Vagina (tissue), 2 donors: Measurements from ENCODE around the gene KLF1. TPM values are rescaled to one million over a fixed set of nuclear protein-coding genes. Genes with fewer than 3 reads are reported as not detected.

Source experiments
- DNase-seq, 2 donors: peaks; one replicate each; pipeline ENCODE4 v3.0.0-alpha.2; 2017; ENCODE audit errors: extremely low spot score in 2 of 2
- H3K27ac ChIP-seq: fragments of 200-600 bp; sonication (generic); one replicate; pipeline ENCODE4 v1.5.1; 2019
- H3K27me3 ChIP-seq: fragments of 200-600 bp; sonication (generic); one replicate; pipeline ENCODE4 v1.5.1; 2019
- H3K36me3 ChIP-seq, 2 donors: fragments of 200-600 bp; sonication (generic); one replicate each; pipeline ENCODE4 v1.5.1; 2017 to 2019
- H3K4me1 ChIP-seq: fragments of 200-600 bp; sonication (generic); one replicate; pipeline ENCODE4 v1.5.1; 2019
- H3K4me3 ChIP-seq, 2 donors: fragments of 200-600 bp; sonication (generic); 1 replicate in 1 of 2; 2 replicates in 1 of 2; pipeline ENCODE4 v1.5.1; 2016 to 2019
- H3K9me3 ChIP-seq: fragments of 200-600 bp; sonication (generic); one replicate; pipeline ENCODE4 v1.5.1; 2019
- POLR2A ChIP-seq, 2 donors: fragments of 450-650 bp; IDR thresholded peaks; one replicate each; pipeline ENCODE4 v1.6.1; 2017; ENCODE audit warnings: antibody characterized with exemption in 2 of 2, mild to moderate bottlenecking in 2 of 2, moderate library complexity in 2 of 2
- POLR2AphosphoS5 ChIP-seq, 2 donors: sonication (generic); formaldehyde crosslinking; IDR thresholded peaks; one replicate each; pipeline ENCODE4 v1.9.0; 2017; ENCODE audit warnings: antibody characterized with exemption in 2 of 2, mild to moderate bottlenecking in 2 of 2, low read depth in 1 of 2; ENCODE audit not compliant: insufficient read depth in 1 of 2
- intact Hi-C: fragments of 100-400 bp; cut with DNase I; formaldehyde crosslinking; loops from one replicate; pipeline ENCODE4 v1.15.1; 2023
- total RNA-seq: library from RNA; depleted of rRNA; stranded (reverse); fragments of >200 nt; gene quantifications from one replicate; pipeline ENCODE4 v1.2.3, GENCODE V29; 2016
- TF ChIP-seq, protein P1 (sequence below), 3 experiments: fragments of 450-650 bp in 2 of 3; fragments of 200-600 bp in 1 of 3; sonication (generic) in 1 of 3; IDR thresholded peaks; one replicate each; pipeline ENCODE4 v1.5.1; 2017 to 2019; ENCODE audit warnings: antibody characterized with exemption in 3 of 3, mild to moderate bottlenecking in 2 of 3, moderate library complexity in 2 of 3

Gene KLF1
- total RNA-seq, 1 donor from 2014 or later = not detected

DNA sequence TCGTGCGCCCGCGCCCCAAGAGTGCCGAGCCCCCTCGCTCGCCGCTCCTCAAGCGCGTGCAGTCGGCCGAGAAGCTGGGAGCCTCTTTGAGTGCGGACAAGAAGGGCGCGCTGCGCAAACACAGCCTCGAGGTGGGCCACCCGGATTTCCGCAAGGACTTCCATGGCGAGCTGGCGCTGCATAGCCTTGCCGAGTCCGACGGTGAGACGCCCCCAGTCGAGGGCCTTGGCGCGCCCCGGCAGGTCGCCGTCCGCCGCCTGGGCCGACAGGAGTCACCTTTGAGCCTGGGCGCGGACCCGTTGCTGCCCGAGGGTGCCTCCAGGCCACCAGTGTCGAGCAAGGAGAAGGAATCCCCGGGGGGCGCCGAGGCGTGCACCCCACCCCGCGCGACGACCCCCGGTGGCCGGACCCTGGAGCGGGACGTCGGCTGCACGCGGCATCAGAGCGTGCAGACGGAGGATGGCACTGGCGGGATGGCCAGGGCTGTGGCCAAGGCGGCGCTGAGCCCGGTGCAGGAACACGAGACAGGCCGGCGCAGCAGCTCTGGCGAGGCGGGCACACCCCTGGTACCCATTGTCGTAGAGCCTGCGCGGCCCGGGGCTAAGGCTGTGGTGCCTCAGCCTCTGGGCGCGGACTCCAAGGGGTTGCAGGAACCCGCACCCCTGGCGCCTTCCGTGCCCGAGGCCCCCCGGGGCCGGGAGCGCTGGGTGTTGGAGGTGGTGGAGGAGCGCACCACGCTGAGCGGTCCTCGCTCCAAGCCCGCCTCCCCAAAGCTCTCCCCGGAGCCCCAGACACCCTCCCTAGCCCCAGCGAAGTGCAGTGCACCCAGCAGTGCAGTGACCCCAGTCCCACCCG is 12.9 kb downstream of the KLF1 start:
- H3K4me3 ChIP-seq = peak overlapping the region in 1 of 2 donors; percentile 19
- peaks cover 0 to 29% of the 10 kb centered on the region in 2 donors for H3K36me3 ChIP-seq

DNA sequence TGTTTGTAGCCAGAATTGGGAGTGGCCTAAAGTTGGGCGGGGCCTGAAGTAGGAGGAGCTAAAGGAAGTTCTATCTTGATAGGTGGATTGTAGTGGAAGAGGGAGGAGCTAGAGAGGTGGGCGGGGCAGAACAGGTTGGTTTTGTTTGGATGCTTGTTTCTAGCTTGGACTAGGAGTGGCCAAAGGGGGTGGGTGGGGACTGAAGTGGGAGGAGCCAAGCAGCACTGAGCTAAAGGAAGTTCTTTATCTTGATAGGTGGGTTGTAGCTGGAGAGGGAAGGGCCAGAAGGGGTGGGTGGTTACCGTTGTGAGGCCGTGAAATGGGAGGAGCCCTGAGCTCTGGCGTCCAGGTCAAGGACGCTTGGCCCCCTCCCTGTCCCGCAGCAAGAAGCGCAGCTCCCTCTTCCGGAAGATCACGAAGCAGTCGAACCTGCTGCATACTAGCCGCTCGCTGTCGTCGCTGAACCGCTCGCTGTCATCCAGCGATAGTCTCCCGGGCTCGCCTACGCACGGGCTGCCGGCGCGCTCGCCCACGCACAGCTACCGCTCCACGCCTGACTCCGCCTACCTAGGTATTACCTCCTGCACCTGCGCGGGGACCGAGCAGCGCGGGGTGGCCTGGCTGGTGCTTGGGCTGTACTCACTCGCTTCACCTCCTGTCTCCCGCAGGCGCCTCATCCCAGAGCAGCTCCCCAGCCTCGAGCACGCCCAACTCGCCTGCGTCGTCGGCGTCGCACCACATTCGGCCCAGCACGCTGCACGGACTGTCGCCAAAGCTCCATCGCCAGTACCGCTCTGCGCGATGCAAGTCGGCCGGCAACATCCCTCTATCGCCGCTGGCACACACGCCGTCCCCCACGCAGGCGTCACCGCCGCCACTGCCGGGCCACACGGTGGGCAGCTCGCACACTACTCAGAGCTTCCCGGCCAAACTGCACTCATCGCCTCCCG is 13.8 kb downstream of the KLF1 start:
- Histone ChIP-seq H3K9me3 (no peaks in the 10 kb centered on the region), H3K27ac (no peak overlapping the region), H3K4me1 (no peaks in the 10 kb centered on the region), H3K36me3 (peaks cover 0 to 24% of the 10 kb centered on the region in 2 donors), H3K27me3 (no peaks in the 10 kb centered on the region), H3K4me3 (peak overlapping the region in 1 of 2 donors; percentile 19)
- DNase-seq = no peak
- intact Hi-C loops = no loop called here
- TF ChIP-seq, protein P1, sequence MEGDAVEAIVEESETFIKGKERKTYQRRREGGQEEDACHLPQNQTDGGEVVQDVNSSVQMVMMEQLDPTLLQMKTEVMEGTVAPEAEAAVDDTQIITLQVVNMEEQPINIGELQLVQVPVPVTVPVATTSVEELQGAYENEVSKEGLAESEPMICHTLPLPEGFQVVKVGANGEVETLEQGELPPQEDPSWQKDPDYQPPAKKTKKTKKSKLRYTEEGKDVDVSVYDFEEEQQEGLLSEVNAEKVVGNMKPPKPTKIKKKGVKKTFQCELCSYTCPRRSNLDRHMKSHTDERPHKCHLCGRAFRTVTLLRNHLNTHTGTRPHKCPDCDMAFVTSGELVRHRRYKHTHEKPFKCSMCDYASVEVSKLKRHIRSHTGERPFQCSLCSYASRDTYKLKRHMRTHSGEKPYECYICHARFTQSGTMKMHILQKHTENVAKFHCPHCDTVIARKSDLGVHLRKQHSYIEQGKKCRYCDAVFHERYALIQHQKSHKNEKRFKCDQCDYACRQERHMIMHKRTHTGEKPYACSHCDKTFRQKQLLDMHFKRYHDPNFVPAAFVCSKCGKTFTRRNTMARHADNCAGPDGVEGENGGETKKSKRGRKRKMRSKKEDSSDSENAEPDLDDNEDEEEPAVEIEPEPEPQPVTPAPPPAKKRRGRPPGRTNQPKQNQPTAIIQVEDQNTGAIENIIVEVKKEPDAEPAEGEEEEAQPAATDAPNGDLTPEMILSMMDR (IDR thresholded peaks at IDR 0.05) = no peak
- no peak for TF ChIP-seq POLR2A (IDR thresholded peaks at IDR 0.05)
- no peak for TF ChIP-seq POLR2AphosphoS5 (IDR thresholded peaks at IDR 0.05; ENCODE audit: insufficient read depth in 1 of 2, low read depth in 1 of 2)

More for the DNA sequence above, 12.9 kb downstream of the KLF1 start:
- intact Hi-C loops = no loop called here
- Histone ChIP-seq H3K27me3 (no peaks in the 10 kb centered on the region), H3K4me1 (no peaks in the 10 kb centered on the region), H3K27ac (no peak overlapping the region), H3K9me3 (no peaks in the 10 kb centered on the region)
- TF ChIP-seq, protein P1 (IDR thresholded peaks at IDR 0.05) = no peak
- TF ChIP-seq POLR2A (IDR thresholded peaks at IDR 0.05) = no peak
- no peak for TF ChIP-seq POLR2AphosphoS5 (IDR thresholded peaks at IDR 0.05; ENCODE audit: insufficient read depth in 1 of 2, low read depth in 1 of 2)
- DNase-seq = no peak

DNA sequence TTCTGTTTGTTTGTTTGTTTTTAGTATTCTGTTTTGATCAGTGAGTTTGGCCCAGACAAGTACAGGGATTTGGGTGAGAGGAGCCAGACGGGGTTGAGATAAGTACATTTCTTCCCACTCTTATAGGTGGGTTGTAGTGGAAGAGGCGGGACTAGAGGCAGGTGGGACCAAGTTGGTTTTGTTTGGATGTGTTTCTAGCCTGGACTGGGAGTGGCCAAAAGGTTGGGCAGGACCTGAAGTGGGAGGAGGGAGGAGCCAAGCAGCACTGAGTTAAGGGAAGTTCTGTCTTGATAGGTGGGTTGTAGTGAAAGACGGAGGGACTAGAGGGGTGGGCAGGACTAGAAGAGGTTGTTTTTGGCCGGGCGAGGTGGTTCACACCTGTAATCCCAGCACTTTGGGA is 14.7 kb downstream of the KLF1 start:
- intact Hi-C loops = no loop called here

DNA sequence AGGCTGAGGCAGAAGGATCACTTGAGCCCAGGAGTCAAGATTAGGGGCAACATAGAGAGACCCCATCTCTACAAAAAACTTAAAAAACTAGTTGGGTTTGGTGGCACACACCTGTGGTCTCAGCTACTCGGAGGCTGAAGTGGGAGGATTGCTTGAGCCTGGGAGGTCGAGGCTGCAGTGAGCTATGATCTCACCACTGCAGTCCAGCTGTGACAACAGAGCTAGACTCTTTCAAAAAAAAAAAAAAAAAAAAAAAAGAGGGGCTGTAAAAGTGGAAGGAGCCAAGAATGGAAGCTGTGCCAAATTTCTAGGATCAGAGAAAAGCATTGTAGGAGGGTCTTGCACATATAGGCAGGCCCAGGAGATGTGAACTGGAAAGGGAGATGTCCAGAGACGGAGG is 15.3 kb downstream of the KLF1 start:
- no peak for DNase-seq
- TF ChIP-seq, protein P1 (IDR thresholded peaks at IDR 0.05) = no peak
- TF ChIP-seq POLR2AphosphoS5 (IDR thresholded peaks at IDR 0.05; ENCODE audit: insufficient read depth in 1 of 2, low read depth in 1 of 2) (no peak), POLR2A (IDR thresholded peaks at IDR 0.05) (no peak)

More for the DNA sequence above, 14.7 kb downstream of the KLF1 start:
- peaks cover 0 to 15% of the 10 kb centered on the region in 2 donors for H3K36me3 ChIP-seq
- no peaks in the 10 kb centered on the region for H3K9me3 ChIP-seq
- no peak for TF ChIP-seq POLR2AphosphoS5 (IDR thresholded peaks at IDR 0.05; ENCODE audit: insufficient read depth in 1 of 2, low read depth in 1 of 2)
- TF ChIP-seq, protein P1 (IDR thresholded peaks at IDR 0.05) = no peak
- TF ChIP-seq POLR2A (IDR thresholded peaks at IDR 0.05) = no peak
- H3K27me3 ChIP-seq = no peaks in the 10 kb centered on the region
- DNase-seq = no peak
- H3K4me3 ChIP-seq = no peak overlapping the region
- H3K27ac ChIP-seq = no peak overlapping the region
- H3K4me1 ChIP-seq = peaks cover 7% of the 10 kb centered on the region

More for the DNA sequence above, 15.3 kb downstream of the KLF1 start:
- Histone ChIP-seq H3K36me3 (peaks cover 0 to 9% of the 10 kb centered on the region in 2 donors), H3K4me3 (no peak overlapping the region), H3K4me1 (peaks cover 11% of the 10 kb centered on the region), H3K27me3 (no peaks in the 10 kb centered on the region), H3K9me3 (no peaks in the 10 kb centered on the region), H3K27ac (no peak overlapping the region)
- intact Hi-C loops = no loop called here
